ELF-1 (cell line): ENCODE results near the gene TRAF3.
"Not testable (repeated sequence)": the region's sequence is repeated elsewhere in the genome, so short reads cannot be mapped to it uniquely, and the experiment has no call there.

ENCODE experiments used
- DNase-seq: peaks from one replicate; pipeline ENCODE4 v3.0.0-alpha.2; 2016; ENCODE audit warnings: low read depth, low spot score

Gene TRAF3

GRCh38 chr14:102866982-102867761 lies 89.9 kb downstream of the TRAF3 start:
- no peak for DNase-seq

GRCh38 chr14:102867826-102868580 lies 90.8 kb downstream of the TRAF3 start:
- peak; percentile 44 for DNase-seq

- no peak for DNase-seq
Measured at GRCh38 chr14:102868956-102869547, 91.8 kb downstream of the TRAF3 start.

GRCh38 chr14:102870246-102870645 lies 93.0 kb downstream of the TRAF3 start:
- no peak for DNase-seq

- DNase-seq: no peak
Measured at GRCh38 chr14:102870994-102871831, 94.0 kb downstream of the TRAF3 start.

- DNase-seq: no peak
Measured at GRCh38 chr14:102872020-102872419, 94.8 kb downstream of the TRAF3 start.

GRCh38 chr14:102873131-102873530 lies 95.9 kb downstream of the TRAF3 start:
- DNase-seq: no peak

- no peak for DNase-seq
Measured at GRCh38 chr14:102873546-102874061, 96.4 kb downstream of the TRAF3 start.

GRCh38 chr14:102875652-102876051 lies 98.4 kb downstream of the TRAF3 start:
- DNase-seq: no peak

- not testable (repeated sequence) for DNase-seq
Measured at GRCh38 chr14:102877511-102877910, 100.3 kb downstream of the TRAF3 start.

- no peak for DNase-seq
Measured at GRCh38 chr14:102878174-102878969, 101.1 kb downstream of the TRAF3 start.

GRCh38 chr14:102878970-102879460 lies 101.8 kb downstream of the TRAF3 start:
- DNase-seq: peak; percentile 30

GRCh38 chr14:102882226-102882906 lies 105.1 kb downstream of the TRAF3 start:
- no peak for DNase-seq

- DNase-seq: no peak
Measured at GRCh38 chr14:102883089-102883541, 105.9 kb downstream of the TRAF3 start.

- no peak for DNase-seq
Measured at GRCh38 chr14:102883554-102883953, 106.3 kb downstream of the TRAF3 start.

GRCh38 chr14:102885737-102886447 lies 108.6 kb downstream of the TRAF3 start:
- DNase-seq: no peak

- no peak for DNase-seq
Measured at GRCh38 chr14:102888748-102889147, 111.5 kb downstream of the TRAF3 start.

- no peak for DNase-seq
Measured at GRCh38 chr14:102889615-102890014, 112.4 kb downstream of the TRAF3 start.

- DNase-seq: no peak
Measured at GRCh38 chr14:102891111-102891510, 113.9 kb downstream of the TRAF3 start.
